Prostate gland (tissue), 2 donors: ENCODE data around the gene RAB6A. TPM values are rescaled to one million over a fixed set of nuclear protein-coding genes. Genes with fewer than 3 reads are reported as not detected.

Experiments used
- DNase-seq: peaks from one replicate; pipeline ENCODE4 v3.0.0-alpha.2; 2019; ENCODE audit warnings: low spot score
- H3K27ac ChIP-seq, 2 donors: fragments of 200-600 bp; sonication (generic); 2 replicates each; pipeline ENCODE4 v1.5.1; 2017 to 2019
- H3K27me3 ChIP-seq: fragments of 200-600 bp; sonication (generic); replicated peaks from 2 replicates; pipeline ENCODE4 v1.5.1; 2019; ENCODE audit not compliant: insufficient read depth
- H3K36me3 ChIP-seq, 2 donors: fragments of 200-600 bp; sonication (generic); 1 replicate in 1 of 2; 2 replicates in 1 of 2; pipeline versions ENCODE4 v1.5.1 to v1.8.1; 2017 to 2019
- H3K4me1 ChIP-seq: fragments of 200-600 bp; sonication (generic); replicated peaks from 2 replicates; pipeline ENCODE4 v1.5.1; 2019
- H3K4me3 ChIP-seq, 2 donors: fragments of 200-600 bp; sonication (generic); 2 replicates each; pipeline ENCODE4 v1.5.1; 2017 to 2019
- H3K9me3 ChIP-seq: fragments of 200-600 bp; sonication (generic); 2 replicates; pipeline ENCODE4 v1.5.1; 2017
- POLR2A ChIP-seq: fragments of 450-650 bp; IDR thresholded peaks from one replicate; pipeline ENCODE4 v1.6.1; 2016; ENCODE audit warnings: antibody characterized with exemption, mild to moderate bottlenecking
- POLR2AphosphoS5 ChIP-seq: sonication (generic); formaldehyde crosslinking; IDR thresholded peaks from one replicate; pipeline ENCODE4 v1.6.1; 2017; ENCODE audit warnings: antibody characterized with exemption
- WGBS: methylation state at CpG from one replicate; pipeline ENCODE4 v1.1.5; 2018; 5-methylcytosine and 5-hydroxymethylcytosine counted together
- intact Hi-C: fragments of 100-400 bp; cut with DNase I; formaldehyde crosslinking; loops from one replicate; pipeline ENCODE4 v1.14.2; 2022
- total RNA-seq, 2 donors: library from RNA; depleted of rRNA; stranded (reverse); fragments of >200 nt; gene quantifications; one replicate each; pipeline ENCODE4 v1.1.0, GENCODE V29; 2016
- TF ChIP-seq, protein P1 (sequence below), 4 experiments: fragments of 200-600 bp in 2 of 4; fragments of 450-650 bp in 2 of 4; sonication (generic) in 2 of 4; IDR thresholded peaks; 1 replicate in 3 of 4; 2 replicates in 1 of 4; pipeline ENCODE4 v1.5.1; 2016 to 2019; ENCODE audit warnings: antibody characterized with exemption in 4 of 4, mild to moderate bottlenecking in 2 of 4, moderate library complexity in 2 of 4

Gene RAB6A
- total RNA-seq, 2 donors from 2014 or later: 152 to 200 TPM

DNA sequence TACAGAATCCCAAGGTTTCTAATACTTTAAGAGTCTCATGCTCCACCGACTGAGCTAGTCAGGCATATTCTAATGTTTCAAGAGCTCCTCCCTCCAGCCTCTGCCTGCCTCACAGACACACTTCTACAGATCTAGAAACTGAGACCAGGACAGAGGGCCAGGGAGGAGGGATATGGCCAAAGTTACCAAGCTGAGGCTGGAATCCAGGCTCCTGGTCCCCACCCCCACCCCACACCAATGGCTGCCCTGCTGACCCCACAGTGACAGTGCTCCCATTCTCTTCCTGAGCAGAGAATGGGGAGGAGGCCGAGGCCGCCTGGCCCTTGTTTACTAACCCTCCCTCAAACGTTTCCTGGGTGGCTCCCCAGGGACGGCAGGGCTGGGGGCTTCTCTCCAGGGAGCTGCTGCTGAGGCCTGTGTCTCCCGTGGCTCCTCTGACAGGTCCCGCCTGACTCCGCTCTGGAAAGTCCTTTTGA lies 112.3 kb downstream of the RAB6A start:
- no peaks in the 10 kb centered on the region for H3K36me3 ChIP-seq
- H3K27me3 ChIP-seq: no peaks in the 10 kb centered on the region
- no peak for TF ChIP-seq POLR2AphosphoS5
- TF ChIP-seq POLR2A: no peak
- TF ChIP-seq, protein P1, sequence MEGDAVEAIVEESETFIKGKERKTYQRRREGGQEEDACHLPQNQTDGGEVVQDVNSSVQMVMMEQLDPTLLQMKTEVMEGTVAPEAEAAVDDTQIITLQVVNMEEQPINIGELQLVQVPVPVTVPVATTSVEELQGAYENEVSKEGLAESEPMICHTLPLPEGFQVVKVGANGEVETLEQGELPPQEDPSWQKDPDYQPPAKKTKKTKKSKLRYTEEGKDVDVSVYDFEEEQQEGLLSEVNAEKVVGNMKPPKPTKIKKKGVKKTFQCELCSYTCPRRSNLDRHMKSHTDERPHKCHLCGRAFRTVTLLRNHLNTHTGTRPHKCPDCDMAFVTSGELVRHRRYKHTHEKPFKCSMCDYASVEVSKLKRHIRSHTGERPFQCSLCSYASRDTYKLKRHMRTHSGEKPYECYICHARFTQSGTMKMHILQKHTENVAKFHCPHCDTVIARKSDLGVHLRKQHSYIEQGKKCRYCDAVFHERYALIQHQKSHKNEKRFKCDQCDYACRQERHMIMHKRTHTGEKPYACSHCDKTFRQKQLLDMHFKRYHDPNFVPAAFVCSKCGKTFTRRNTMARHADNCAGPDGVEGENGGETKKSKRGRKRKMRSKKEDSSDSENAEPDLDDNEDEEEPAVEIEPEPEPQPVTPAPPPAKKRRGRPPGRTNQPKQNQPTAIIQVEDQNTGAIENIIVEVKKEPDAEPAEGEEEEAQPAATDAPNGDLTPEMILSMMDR (IDR thresholded peaks at IDR 0.05): no peak
- no peak for DNase-seq
- H3K27ac ChIP-seq: no peak overlapping the region
- 63% methylated on average over 8 of the region's 8 CpGs for WGBS
- no peak overlapping the region for H3K4me3 ChIP-seq
- H3K9me3 ChIP-seq: no peaks in the 10 kb centered on the region
- intact Hi-C loops: no loop called here
- H3K4me1 ChIP-seq: no peaks in the 10 kb centered on the region

DNA sequence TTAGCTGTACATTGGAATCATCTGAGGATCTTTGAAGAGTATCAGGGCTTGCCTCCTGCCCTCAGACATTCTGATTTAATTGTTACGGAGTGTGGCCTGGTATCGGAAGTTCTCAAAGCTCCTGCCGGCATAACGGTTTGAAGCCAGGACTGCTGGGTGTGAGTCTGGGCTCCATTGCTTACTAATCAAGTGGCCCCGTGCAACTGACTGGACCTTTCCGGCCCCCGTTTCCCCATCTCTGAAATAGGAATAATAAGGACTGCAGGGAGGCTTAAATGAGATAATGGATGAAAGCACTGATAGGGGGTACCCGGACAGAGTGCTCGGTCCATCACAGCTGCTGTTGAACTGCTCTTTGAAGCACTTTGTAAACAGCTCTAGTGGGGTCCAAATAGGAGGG lies 112.8 kb downstream of the RAB6A start:
- H3K27ac ChIP-seq: no peak overlapping the region
- TF ChIP-seq POLR2AphosphoS5 (no peak), POLR2A (no peak)
- TF ChIP-seq, protein P1 (IDR thresholded peaks at IDR 0.05): no peak
- no peaks in the 10 kb centered on the region for H3K9me3 ChIP-seq

DNA sequence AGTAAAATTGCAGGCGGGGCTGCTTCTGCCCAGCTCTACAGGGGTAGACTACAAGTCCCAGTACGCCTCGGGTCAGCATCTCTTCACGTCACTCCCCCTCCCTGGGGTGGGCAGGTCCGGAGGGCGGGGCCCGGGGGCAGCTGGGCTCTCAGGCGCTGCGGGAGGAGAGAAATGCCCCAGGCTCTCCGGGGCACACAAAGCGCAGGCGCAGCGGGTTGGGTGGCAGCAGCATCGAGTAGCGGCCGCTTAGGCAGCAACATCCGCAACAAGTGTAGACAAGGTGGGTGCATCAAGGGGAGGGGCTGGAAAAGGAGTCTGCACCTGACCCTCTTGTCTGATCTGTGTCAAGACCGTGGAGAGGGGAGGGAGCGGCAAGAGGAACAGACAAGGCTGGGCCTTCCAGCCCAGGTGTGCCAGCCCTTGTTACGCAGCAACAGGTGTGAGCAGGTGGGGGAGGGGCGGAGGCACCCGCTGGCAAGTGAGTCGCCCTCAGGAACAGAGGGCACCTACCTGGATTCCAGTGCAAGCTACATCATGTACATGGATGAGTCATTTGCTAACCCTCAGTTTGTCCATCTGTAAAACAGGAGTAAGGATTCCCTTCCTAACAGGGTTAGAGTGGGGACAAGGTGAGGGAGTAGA lies 113.3 kb downstream of the RAB6A start:
- Histone ChIP-seq H3K9me3 (no peaks in the 10 kb centered on the region), H3K4me3 (peak overlapping the region; percentile 8 to 18), H3K36me3 (no peaks in the 10 kb centered on the region), H3K4me1 (no peaks in the 10 kb centered on the region), H3K27ac (no peak overlapping the region), H3K27me3 (no peaks in the 10 kb centered on the region)
- DNase-seq: peak; percentile 74
- WGBS: 10% methylated on average over 23 of the region's 23 CpGs
- TF ChIP-seq POLR2AphosphoS5 (peak; percentile 51), POLR2A (no peak)
- TF ChIP-seq, protein P1 (IDR thresholded peaks at IDR 0.05): no peak
- intact Hi-C loops: no loop called here

More for the DNA sequence above, 112.8 kb downstream of the RAB6A start:
- WGBS: 92% methylated on average over 9 of the region's 9 CpGs
- Histone ChIP-seq H3K36me3 (no peaks in the 10 kb centered on the region), H3K27me3 (no peaks in the 10 kb centered on the region), H3K4me3 (no peak overlapping the region), H3K4me1 (no peaks in the 10 kb centered on the region)
- DNase-seq: no peak
- intact Hi-C loops: no loop called here

DNA sequence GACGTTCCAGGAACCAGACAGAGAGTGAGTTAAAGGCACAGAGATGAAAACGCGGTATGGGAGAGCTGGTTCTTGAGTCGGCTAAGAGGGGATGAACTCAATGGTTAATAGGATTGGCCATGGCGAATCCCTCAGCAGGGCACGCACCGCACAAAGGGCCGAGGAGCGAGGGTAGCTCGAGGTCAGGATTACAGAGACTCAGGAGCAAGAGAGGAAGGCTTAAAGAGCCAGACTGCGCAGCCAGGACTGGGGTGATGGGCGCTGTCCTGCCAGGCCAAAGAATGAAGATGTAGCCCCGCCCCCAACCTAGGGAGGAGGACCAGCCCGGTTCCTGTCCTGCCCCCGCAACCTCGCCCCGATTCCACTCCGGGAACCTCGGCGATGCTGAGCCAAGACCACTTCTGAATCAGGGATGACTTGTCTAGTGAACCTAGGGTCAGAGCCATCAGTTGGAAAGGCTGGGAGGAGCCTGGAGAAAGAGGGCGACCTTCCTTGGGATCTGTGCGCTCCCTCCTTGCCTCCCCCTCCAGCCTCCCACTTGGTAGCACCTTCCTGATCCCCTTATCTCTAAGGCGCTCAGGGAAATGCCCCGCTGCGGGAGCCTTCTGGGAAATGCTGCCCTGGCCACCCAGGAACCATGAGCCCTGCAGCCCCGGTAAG lies 114.8 kb downstream of the RAB6A start, which contains the start of gene PLEKHB1:
Gene PLEKHB1 (plus strand): TSS at position 610 of the 660 bp plus-strand sequence. CDS start 28 bp downstream, at position 638.
- H3K27me3 ChIP-seq: no peaks in the 10 kb centered on the region
- 66% methylated on average over 26 of the region's 26 CpGs for WGBS
- no peaks in the 10 kb centered on the region for H3K36me3 ChIP-seq
- no peak within 1 kb of the TSS for H3K27ac ChIP-seq
- H3K4me3 ChIP-seq: peak within 1 kb of the TSS; percentile 8 to 18
- TF ChIP-seq POLR2A (no peak), POLR2AphosphoS5 (no peak)
- TF ChIP-seq, protein P1 (IDR thresholded peaks at IDR 0.05): no peak
- no peaks in the 10 kb centered on the region for H3K9me3 ChIP-seq
- intact Hi-C loops: no loop called here
- DNase-seq: no peak
- no peaks in the 10 kb centered on the region for H3K4me1 ChIP-seq
